HPDE6-E6E7 (cell line): Measurements from ENCODE around the gene CHMP3.
"Not testable (repeated sequence)": the region's sequence is repeated elsewhere in the genome, so short reads cannot be mapped to it uniquely, and the experiment has no call there.

Source experiments
- DNase-seq: peaks from one replicate; pipeline ENCODE4 v3.0.0; 2011; ENCODE audit warnings: missing footprints; ENCODE audit errors: extremely low spot score

The CHMP3 gene

DNA sequence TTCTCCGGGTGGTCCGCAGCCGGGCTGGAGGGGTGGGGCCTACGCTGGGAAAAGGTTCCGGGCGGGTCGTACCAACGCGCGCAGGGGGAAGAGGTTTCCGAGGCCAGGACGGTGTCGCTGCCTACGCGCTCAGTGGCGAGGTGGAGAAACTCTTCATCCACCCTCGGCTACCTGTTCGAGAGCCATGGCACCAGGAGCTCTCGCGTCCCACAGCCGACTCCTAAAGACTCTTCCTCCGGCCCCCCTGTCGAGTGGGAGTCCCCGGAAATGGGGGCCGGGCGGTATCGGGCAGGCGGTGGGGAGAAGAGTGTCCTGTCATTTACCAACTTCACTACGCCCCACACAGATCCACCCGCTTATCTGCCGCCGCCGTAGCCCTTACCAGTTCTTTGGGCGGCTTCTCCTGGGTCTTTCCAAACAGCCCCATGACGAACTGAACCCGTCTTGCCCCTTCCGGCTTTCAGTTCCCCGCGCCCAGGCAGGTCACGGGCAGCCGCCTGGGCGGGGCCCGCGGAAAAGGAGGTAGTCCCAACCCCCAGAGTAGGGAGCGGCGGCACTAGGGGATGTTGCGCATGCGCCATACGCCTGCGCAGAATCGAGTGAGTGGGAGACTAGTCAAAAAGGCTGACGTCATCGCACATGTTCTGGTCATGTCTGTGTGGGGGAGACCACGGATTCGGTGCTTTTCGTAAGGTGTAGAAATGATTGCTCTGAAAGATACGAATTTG is at the start of gene CHMP3:
Gene CHMP3 (minus strand): TSS at position 522 of the 728 bp plus-strand sequence. CDS start 95 bp downstream, at position 427.
- peak; percentile 98 for DNase-seq

DNA sequence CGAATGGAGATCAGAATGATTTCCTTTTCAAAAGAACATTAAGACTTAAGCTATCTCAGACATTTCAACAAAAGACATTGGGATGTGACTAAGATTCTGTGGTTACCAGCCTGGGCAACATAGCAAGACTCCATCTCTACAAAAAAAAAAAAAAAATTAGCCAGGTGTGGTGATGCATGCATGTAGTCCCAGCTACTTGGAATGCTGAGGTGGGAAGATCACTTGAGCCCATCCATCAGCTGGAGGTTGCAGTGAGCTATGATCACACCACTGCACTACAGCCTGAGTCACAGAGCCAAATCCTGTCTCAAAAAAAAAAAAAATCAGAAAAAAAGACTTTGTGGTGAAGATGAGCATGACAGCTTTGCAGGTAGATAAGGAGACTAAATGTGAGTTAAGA is 47.6 kb upstream of the CHMP3 start:
- no peak for DNase-seq

DNA sequence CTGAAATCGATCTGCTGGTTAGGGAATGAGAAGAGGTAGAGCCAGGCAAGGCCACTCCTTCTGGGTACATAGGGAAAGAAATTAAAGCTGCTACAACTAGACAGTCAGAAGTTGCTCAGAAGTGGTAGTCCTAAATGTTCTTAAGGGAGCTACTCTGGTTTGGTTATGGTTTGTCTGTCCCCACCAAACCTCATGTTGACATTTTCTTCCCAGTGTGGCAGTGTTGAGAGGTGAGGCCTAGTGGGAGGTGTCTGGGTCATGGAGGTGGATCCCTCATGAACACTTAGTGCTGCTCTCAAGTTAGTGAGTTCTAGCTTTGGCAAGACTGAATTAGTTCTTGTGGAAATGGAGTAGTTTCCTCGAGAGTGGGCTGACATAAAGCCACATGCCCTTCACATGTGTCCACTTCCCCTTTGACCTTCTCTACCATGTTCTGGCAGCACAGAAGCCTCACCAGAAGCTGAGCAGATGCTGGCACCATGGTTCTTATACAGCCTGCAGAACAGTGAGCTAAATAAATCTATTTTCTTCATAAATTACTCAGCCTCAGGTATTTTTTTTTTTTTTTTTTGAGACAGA is 45.7 kb upstream of the CHMP3 start:
- DNase-seq: no peak

DNA sequence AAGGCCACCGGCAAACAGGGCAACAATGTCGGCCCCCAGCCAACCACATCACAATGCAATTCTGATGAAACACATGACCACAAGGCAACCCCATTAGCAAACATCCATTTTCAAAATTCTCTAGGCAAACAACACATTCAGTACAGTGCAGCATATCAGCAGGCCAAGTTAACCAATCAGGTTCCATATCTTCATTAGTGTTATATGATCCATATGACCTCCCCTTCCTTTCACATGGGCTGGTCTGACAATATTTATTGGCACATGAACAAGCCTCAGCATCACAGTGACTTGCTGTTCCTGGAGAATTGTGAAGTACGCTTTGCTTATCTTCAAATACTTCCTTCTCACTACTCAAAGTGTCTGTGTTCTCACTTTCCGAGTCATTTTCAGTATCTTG is 40.7 kb upstream of the CHMP3 start:
- DNase-seq: no peak

DNA sequence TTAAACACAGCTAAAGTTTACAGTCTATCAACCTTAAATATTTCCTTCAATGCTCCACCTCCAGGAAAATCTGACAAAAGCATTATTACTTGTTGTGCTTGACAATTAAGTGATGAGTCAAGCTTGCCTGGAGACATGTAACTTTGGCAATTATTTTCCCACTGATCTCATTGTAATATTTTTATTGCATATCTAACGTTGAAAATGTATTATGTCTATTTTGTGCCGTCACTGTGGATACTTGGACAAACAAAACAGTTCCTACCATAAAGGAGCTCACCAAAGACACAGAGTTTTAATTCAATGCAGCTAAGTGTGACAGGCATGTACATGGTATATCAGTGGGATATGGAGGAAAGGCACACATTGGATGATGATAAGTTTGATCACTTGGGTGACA is 35.7 kb upstream of the CHMP3 start:
- DNase-seq: no peak

DNA sequence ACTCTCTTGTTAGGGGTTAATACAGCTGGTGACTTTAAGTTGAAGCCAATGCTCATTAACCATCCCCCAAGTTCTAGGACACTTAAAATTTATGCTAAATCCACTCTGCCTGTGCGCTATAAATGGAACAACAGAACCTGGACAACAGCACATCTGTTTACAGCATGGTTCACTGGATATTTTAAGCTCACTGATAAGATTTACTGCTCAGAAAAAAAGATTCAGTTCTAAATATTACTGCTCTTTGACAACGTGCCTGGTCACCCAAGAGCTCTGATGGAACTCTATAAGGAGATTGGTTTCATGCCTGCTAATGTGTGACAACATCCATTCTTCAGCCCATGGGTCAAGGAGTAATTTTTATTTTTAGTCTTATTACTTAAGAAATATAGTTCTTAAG is 32.9 kb upstream of the CHMP3 start:
- no peak for DNase-seq

DNA sequence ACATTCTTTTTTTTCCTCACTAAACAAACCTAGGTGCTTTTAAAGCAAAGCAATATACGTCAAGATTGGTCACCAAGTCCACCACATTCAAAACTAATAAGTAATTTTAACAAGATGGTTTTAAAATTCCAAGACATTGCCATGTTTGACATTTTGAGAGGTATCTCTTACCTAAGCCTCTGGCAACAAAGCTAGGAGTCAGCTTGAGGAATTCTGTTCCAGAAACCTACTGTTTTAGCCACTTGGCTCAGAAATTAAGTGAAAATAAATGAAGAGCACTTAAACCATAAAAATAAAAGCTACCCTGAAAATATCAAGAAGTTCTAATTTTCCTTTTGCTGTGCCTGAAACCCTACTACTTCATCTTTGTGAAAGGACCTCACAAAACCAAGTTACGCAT is 30.0 kb upstream of the CHMP3 start:
- no peak for DNase-seq

DNA sequence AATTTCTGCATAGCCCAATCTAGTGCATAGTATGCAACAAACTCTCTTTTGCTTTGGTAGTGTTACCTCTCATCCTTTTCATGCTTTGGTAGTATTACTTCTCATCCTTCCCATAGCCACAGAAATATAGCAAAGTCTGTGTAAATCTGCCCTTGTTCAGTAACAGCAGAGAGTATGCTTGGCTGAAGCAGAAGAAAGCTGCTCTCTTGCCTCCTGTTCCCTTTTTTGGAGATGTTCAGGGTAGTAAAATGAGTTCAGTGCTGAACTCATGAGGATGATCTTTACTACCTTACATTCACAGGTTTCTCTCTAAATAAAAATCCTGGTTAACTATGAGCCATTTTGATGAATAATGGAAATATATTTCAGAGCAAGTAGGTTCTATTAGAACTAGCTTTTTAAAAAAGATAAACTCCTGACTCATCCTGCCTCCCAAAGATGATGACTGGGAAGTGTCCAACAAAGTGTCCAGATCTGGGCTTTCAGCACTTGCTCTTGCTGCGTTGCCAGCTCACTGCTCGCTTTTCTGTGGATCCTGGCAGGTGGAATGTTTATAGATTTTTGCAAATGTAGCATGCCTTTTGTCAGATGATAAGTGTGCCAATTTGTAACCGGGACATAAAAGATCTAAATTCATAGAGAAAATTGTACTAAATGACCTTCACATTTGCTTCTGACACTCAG is 29.4 kb upstream of the CHMP3 start:
- no peak for DNase-seq

DNA sequence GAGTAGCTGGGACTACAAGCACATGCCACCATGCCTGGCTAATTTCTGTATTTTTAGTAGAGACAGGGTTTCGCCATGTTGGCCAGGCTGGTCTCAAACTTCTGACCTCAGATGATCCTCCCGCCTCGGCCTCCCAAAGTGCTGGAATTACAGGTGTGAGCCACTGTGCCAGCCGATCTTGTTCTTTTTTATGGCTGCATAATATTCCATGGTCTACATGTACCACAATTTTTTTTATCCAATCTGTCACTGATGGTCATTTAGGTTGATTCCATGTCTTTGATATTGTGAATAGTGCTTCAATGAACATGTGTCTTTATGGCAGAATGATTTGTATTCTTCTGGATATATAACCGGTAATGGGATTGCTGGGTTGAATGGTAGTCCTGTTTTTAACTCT is 26.5 kb upstream of the CHMP3 start:
- not testable (repeated sequence) for DNase-seq

DNA sequence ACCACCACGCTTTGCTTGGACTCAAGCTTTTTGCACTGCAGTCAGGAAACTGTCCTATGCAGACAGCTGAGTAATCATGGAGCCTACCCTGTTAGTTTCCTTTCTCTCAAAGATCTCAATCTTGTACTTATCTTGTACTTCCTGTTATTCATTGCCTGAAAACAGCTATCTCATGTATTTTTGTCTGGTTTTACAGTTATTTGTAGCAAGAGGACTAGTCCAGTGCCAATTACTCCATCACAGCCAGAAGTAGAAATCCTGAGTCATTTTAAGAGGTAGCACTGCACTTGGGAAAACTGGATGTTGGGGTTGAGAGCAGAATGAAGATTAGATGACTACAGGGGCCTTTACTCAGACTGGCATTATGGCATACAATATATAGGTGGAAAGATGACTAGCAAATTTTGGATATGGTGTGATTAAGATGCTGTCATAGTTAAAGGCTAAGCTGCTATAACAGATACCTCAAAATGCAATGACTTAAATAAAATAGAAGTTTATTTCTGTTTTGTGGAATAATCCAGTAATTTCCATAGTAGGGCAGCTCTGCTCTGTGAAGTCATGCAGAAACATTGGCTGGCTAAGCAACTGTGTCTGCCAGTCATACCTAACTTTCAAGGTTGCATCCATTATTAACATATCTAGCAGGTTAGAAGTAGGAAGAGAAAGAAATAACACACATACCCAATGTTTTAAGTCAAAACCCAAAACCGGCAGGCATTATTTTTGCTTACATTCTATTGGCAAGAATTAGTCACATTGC is 21.1 kb upstream of the CHMP3 start:
- no peak for DNase-seq

DNA sequence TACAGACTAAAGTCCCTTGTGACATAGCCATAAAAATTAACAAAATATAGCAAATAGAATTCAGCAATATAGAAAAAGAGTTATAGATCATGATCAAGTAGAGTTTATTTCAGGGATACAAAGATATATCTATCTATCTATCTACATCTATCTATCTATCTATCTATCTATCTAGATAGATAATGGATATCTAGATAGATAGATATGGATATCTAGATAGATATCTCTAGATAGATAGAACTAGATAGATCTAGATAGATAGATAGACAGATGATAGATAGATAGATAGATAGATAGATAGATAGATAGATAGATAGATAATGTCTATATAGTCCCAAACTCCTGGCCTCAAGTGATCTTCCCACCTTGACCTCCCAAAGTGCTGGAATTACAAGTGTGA is 17.3 kb upstream of the CHMP3 start:
- DNase-seq: no peak

DNA sequence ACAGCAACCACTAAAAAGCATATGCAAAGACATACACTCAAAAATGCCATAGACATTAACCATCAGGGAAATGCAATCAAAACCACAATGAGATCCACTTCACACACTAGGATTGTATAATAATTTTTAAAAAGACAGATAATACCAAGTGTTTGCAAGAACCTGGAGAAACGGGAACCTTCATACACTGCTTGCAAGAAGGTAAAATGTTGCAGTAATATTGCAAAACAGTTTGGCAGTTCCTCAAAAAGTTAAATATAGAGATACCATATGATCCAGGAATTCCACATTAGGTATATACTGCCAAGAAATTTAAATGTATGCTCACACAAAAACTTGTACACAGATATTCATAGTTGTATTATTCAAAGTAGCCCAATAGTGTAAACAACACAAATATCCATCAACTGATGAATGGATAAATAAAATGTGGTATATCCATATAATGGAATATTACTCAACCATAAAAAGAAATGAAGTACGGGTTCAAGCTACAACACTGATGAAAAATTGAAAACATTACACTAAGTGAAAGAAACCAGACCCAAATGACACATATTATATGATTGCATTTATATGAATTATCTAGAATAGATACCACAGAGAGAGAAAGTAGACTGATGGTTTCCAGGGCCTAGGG is 14.7 kb upstream of the CHMP3 start:
- no peak for DNase-seq

DNA sequence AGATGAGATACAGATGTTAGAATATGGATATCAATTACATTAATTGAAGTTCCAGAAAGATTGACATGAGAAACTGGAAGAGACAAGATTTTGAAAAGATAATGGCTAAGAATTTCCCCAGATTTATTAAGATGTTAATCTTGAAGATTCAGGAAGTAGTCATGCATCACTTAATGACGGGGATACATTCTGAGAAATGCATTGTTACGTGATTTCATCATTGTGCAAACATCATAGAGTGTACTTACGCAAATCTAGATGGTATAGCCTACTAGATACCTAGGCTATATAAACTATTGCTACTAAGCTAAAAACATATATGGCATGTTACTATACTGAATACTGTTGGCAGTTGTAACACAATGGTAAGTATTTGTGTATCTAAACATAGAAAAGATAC is 6.8 kb upstream of the CHMP3 start:
- no peak for DNase-seq

DNA sequence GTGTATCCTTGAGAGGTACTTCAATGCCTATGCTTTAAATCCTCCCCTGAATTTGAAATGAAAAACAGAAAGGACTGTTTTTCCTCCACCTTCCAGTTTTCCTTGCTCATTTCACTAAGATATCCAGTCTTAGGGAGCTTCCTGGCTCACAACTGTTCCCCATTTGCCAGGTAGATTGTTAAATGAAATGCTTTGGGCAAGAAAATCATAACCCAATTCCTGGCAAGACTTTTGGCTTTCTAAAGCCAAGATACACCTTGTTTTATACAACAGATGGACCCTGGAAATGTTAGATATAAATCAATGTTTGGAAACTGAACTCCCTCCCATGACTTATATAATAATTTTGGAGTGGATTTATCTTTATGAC is 3.6 kb upstream of the CHMP3 start:
- DNase-seq: no peak

DNA sequence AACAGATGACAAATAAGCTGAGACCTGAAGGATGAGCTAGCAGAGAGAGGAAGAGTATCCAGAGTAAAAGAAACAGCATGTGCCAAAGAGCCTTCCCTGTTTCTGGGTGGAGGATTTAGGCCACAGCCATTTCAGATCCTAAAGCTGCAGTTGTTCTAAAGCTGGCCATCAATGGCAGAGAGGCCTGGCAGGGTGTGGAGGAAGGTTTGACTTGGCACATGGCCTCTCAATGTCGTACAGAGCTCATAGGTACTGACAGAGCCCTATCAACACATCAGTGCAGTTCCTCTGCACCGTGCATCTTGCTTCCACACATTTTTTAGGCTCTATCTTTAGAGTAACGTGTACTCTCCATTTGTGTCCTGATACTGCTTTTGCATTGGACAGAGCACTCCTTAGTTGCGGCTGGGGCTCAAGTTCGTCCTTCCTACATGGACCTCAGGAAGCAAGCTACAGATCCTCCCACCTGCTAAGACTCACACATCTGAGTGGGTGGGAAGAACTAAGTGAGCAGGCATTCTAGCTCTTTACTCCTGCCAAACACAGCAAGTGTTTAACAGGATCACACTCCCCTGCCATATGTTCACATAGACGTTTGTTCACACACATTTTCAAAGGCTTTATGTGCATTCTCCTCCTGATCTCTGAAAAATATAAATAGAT is 3.0 kb upstream of the CHMP3 start:
- no peak for DNase-seq

DNA sequence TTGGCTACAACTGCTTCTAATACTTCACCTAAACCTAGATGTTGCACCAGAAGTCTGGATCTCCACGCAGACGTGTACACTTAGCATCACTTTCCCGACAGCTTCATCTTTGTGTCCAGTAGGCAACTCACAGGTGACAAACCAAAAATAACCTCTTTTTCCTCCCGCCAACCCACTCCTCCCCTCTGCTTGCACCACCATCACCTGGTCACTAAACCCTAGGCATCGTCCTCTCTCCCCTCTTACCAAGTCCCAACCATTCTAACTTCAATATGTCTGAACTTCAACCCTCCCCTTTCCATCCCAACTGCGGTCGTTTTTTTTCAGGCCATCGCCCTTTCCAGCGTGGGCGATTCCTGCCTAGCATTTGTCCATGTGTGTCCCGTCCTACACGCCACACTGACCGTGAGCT is 413 bp upstream of the CHMP3 start:
- no peak for DNase-seq

DNA sequence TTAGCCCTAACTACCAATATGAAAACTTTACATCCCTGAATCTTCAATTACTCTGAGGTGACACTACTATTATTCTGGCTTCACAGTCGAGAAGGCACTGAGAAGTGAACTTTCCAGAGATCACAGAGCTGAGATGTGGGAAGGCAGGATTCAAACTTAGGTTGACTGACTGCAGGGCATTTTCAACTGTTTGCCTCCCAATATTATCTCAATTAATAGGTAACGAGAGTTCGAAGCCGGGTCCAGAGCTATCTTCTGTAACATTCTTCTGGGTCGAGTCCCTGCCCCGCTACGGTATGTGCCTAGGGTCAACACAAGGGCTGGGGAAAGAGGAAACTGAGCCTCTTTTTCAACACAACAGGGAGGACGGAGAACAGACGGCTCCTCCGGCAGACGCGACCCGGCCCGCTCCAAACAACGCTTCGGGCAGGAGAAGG is 740 bp downstream of the CHMP3 start:
- DNase-seq: no peak

DNA sequence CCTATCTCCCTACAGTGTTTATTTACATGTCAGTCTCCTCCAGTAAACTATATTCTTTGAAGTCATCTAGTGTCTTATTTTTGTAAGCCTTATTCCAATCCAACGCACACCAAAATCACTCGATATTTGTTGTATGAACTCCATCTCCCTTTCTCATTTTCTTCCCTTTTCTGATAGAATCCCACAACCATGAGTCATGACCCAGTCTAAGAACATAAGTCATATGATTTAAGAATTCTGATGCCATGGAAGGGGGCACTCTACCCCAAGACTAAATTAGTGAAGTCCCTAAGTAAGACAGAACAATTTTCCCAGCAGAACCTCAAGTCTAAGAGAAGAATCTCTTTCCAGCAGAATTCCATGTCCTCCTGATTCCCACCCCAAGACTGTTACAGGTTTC is 5.4 kb downstream of the CHMP3 start:
- no peak for DNase-seq

DNA sequence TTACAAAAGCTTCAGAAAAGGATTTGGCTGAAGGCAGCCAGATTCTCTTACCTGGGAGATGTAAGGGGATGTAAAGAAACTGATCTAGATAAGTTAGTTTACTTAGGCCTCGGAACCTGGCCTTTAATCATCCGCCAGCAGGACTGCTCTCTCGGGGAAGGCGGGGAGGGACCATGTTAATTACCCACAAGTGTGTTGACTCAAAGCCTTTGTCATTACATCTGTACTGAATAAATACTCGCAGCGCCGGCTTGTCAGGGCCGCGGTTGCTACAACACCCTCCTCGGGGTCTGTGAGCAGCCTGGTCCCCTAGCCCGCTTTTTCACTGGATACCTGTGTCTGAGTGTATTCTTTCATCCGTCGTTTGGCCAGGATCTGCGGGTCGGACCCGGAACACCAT is 6.7 kb downstream of the CHMP3 start:
- no peak for DNase-seq

DNA sequence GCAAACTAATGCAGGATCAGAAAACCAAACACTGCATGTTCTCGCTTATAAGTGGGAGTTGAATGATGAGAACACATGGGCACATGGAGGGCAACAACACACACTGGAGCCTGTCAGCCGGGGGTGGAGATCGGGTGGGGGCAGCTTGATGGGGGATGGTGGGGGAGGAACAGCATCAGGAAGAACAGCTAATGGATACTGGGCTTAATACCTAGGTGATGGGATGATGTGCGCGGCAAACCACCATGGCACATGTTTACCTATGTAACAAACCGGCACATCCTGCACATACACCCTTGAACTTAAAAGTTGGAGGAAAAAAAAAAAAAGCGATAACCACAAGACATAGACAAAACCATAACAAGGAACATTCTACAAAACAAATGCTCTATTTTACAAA is 10.4 kb downstream of the CHMP3 start:
- DNase-seq: no peak

DNA sequence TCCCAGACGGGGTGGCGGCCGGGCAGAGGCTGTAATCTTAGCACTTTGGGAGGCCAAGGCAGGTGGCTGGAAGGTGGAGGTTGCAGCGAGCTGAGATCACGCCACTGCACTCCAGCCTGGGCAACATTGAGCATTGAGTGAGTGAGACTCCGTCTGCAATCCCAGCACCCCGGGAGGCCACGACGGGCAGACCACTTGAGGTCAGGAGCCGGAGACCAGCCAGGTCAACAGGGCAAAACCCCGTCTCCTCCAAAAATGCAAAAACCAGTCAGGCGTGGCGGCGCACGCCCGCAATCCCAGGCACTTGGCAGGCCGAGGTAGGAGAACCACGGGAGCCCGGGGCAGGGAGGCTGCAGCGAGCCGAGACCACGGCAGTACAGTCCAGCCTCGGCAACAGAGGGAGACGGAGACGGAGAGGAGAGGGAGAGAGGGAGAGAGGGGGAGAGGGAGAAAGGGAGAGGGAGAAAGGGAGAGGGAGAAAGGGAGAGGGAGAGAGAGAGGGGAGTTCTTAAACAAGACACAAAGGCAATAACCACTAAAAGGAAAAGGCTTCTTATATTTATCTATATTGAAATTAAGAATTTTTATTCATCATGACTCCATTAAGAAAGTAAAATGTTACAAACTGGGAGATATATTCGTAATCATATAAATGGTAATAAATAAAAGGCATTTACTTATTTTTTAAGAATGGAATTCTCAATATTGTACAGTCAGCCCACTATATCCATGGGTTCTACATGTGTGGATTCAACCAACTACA is 13.1 kb downstream of the CHMP3 start:
- not testable (repeated sequence) for DNase-seq
